Ascending aorta (tissue), 2 donors: ENCODE results near the gene QSOX2. TPM values are rescaled to one million over a fixed set of nuclear protein-coding genes. Genes with fewer than 3 reads are reported as not detected.

Experiments
- DNase-seq, 2 donors: peaks; one replicate each; pipeline ENCODE4 v3.0.0-alpha.2; 2019; ENCODE audit warnings: low spot score in 2 of 2
- H3K27ac ChIP-seq, 2 donors: fragments of 200-600 bp; sonication (generic); one replicate each; pipeline ENCODE4 v1.5.1; 2016 to 2017; ENCODE audit warnings: mild to moderate bottlenecking in 1 of 2
- H3K27me3 ChIP-seq: fragments of 200-600 bp; sonication (generic); one replicate; pipeline ENCODE4 v1.5.1; 2017
- H3K36me3 ChIP-seq, 2 donors: fragments of 200-600 bp; sonication (generic); one replicate each; pipeline ENCODE4 v1.5.1; 2016
- H3K4me1 ChIP-seq, 2 donors: fragments of 200-600 bp; sonication (generic); one replicate each; pipeline ENCODE4 v1.5.1; 2016 to 2017; ENCODE audit warnings: mild to moderate bottlenecking in 1 of 2
- H3K4me3 ChIP-seq, 2 donors: fragments of 200-600 bp; sonication (generic); one replicate each; pipeline ENCODE4 v1.5.1; 2016 to 2017; ENCODE audit warnings: mild to moderate bottlenecking in 1 of 2
- H3K9me3 ChIP-seq, 2 donors: fragments of 200-600 bp; sonication (generic); one replicate each; pipeline ENCODE4 v1.5.1; 2016
- intact Hi-C: fragments of 100-400 bp; cut with DNase I; formaldehyde crosslinking; loops from one replicate; pipeline ENCODE4 v1.15.1; 2023
- total RNA-seq: library from RNA; depleted of rRNA; stranded (reverse); fragments of >200 nt; gene quantifications from one replicate; pipeline ENCODE4 v1.1.0, GENCODE V29; 2016
- TF ChIP-seq, protein P1 (sequence below), 3 experiments: fragments of 200-600 bp in 2 of 3; fragments of 450-650 bp in 1 of 3; sonication (generic) in 2 of 3; IDR thresholded peaks; one replicate each; pipeline ENCODE4 v1.5.1; 2016 to 2019; ENCODE audit warnings: antibody characterized with exemption in 3 of 3, mild to moderate bottlenecking in 1 of 3, moderate library complexity in 1 of 3

QSOX2 gene
- total RNA-seq, 1 donor from 2014 or later: 3.7 TPM

DNA sequence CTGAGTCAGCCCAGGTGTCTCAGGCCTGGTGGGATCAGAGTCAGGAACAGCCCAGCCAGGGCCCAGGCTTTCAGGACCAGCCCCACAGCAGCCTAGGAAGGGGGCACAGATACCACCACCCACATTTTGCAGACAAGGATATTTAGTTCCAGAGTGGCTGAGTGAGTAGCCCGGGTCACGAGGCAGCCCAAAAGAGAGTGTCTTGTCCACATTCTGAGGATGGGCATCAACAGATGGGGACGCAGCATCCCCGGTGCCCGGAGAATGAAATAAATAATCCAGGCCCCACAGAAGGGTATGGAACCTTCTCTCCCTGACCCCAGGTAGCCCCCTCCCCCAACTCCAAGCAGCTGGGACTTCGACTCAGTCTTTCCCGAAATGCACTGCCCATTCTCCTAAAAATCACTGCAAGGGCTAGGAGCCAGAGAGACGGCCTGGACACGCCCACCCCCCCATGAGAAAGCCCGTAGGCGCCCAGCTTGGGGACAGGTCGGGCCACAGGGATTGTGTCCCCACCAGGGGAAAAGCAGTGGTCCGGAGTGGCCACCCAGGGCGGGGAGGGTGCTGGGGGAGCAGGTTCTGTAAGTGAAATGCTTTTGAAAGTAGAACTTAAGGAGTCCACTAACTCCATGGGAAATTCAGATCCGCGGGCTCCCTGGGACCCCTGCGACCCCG is 47.5 kb downstream of the QSOX2 start:
- Histone ChIP-seq H3K9me3 (no peaks in the 10 kb centered on the region), H3K4me1 (no peaks in the 10 kb centered on the region), H3K4me3 (no peak overlapping the region), H3K27ac (no peak overlapping the region), H3K27me3 (peaks cover 45% of the 10 kb centered on the region), H3K36me3 (no peaks in the 10 kb centered on the region)
- TF ChIP-seq, protein P1, sequence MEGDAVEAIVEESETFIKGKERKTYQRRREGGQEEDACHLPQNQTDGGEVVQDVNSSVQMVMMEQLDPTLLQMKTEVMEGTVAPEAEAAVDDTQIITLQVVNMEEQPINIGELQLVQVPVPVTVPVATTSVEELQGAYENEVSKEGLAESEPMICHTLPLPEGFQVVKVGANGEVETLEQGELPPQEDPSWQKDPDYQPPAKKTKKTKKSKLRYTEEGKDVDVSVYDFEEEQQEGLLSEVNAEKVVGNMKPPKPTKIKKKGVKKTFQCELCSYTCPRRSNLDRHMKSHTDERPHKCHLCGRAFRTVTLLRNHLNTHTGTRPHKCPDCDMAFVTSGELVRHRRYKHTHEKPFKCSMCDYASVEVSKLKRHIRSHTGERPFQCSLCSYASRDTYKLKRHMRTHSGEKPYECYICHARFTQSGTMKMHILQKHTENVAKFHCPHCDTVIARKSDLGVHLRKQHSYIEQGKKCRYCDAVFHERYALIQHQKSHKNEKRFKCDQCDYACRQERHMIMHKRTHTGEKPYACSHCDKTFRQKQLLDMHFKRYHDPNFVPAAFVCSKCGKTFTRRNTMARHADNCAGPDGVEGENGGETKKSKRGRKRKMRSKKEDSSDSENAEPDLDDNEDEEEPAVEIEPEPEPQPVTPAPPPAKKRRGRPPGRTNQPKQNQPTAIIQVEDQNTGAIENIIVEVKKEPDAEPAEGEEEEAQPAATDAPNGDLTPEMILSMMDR (IDR thresholded peaks at IDR 0.05): no peak
- intact Hi-C loops: no loop called here
- no peak for DNase-seq

DNA sequence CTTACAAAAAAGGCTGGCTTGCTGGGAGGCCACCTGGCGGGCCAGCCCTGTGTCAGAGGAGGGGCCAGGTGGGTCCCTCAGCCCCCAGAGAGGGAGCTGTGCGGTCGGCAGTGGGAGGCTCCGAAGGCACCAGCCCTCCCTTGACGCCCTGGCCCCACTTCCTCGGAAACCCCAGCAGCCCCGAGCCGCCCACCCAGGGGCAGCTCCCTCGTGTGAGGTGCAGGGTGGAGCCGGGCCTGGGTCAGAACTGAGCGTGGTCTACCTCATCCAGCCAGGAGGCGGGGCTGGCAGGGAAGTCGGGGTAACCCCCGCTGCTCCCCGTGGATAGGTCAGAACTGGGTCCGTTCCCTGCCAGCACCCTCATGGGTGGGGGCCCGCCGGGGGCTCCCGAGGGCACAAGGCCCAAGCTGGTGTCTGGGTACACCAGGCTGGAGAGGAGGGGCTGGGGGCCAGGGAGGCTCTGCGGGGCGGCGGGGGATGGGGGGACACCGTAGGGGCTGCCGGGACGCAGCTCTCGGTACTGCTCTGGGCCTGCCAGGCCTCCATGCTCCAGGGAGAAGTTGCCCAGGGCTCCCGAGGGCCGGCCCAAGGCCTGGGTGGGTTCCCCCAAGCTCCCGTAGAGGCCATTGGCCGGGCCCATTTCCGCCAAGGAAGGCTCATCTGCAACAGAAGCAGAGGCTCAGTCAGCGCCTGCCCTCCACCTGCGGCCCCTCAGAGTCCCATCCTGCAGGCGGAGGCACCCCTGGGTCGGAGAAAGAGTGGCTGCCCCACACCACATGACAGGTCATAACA is 48.3 kb downstream of the QSOX2 start:
- no peak for DNase-seq
- intact Hi-C loops: no loop called here
- TF ChIP-seq, protein P1 (IDR thresholded peaks at IDR 0.05): no peak
- Histone ChIP-seq H3K9me3 (no peaks in the 10 kb centered on the region), H3K27me3 (peaks cover 46% of the 10 kb centered on the region), H3K27ac (no peak overlapping the region), H3K4me1 (no peaks in the 10 kb centered on the region), H3K36me3 (no peaks in the 10 kb centered on the region), H3K4me3 (no peak overlapping the region)

DNA sequence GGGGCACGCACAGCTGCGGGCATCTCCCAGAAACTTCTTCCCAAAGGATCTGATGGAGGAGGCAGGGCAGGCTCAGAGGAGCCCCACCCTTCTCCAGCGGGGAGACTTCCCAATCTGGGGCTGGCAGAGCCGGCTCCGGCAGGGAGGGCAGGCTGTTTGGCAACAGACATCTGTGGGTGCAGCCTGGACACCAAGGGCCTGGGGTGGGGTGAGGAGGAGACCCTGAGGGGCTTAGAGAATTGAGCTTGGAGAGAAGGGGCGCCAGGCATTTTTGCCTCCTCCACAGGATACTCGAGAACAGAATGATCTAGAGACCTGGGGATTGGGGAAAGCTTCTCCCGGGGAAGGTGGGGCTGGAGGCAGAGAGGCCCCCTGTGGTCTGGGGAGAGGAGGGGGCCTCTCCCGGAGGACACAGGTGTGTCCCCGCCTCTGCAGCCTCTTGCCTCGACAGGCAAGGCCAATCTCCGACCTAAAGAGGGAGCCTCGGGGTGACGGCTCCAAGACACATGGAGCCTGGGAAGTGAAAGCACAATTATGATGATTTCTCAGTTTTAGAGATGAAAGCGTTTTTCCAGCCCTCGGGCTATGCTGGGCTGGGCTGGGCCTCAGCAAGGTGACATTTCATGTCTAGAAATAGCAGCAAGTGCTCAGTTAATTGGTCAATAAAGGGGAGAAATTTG is 49.1 kb downstream of the QSOX2 start:
- no peaks in the 10 kb centered on the region for H3K36me3 ChIP-seq
- peaks cover 44% of the 10 kb centered on the region for H3K27me3 ChIP-seq
- intact Hi-C loops: no loop called here
- no peak for DNase-seq
- no peaks in the 10 kb centered on the region for H3K4me1 ChIP-seq
- no peak overlapping the region for H3K4me3 ChIP-seq
- H3K9me3 ChIP-seq: no peaks in the 10 kb centered on the region
- TF ChIP-seq, protein P1 (IDR thresholded peaks at IDR 0.05): no peak
- no peak overlapping the region for H3K27ac ChIP-seq

DNA sequence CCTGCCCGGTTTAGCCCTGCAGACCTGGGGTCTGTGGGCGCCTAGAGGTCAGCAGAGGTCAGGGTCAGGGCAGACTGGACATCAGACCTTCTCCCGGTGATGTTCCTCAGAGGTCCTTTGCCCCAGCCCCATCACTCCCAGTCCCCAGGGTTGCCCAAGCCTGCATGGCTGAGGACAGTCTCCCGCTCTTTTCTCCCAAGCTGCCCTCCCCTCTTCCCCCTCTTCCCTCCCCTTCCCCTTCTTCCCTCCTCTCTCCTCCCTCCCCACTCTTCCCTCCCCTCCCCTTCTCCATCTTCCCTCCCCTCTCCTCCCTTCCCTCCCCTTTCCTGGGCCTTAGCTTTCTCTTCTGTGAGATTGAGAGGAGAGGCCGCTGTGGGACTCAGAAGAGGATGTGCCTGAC is 51.1 kb downstream of the QSOX2 start:
- intact Hi-C loops: no loop called here
- no peaks in the 10 kb centered on the region for H3K36me3 ChIP-seq
- DNase-seq: no peak
- H3K9me3 ChIP-seq: no peaks in the 10 kb centered on the region
- H3K27me3 ChIP-seq: peaks cover 32% of the 10 kb centered on the region
- TF ChIP-seq, protein P1 (IDR thresholded peaks at IDR 0.05): no peak
- H3K4me1 ChIP-seq: no peaks in the 10 kb centered on the region
- no peak overlapping the region for H3K4me3 ChIP-seq
- H3K27ac ChIP-seq: no peak overlapping the region

DNA sequence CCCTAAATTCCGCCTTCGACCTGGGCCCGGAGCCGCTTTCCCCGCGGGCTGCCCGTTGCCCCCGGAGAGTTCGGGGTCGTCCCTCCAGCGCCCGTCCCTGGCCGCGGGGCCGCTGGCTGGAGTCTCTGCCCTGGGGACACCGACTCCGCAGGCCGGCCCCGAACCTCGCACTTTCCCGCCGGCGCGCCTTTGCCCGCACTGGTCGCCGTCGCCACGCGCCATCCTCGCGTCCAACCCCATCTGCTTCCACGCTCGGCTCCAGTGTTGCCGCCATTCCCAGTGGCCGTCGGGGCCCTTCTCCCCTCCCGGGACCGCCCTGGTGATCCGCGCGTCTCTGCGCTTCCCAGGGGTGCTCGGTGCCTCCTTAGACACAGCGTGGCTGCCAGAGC is 51.7 kb downstream of the QSOX2 start:
- H3K36me3 ChIP-seq: no peaks in the 10 kb centered on the region
- peaks cover 32% of the 10 kb centered on the region for H3K27me3 ChIP-seq
- no peak for DNase-seq
- H3K4me3 ChIP-seq: no peak overlapping the region
- TF ChIP-seq, protein P1 (IDR thresholded peaks at IDR 0.05): no peak
- no peaks in the 10 kb centered on the region for H3K9me3 ChIP-seq
- intact Hi-C loops: no loop called here
- no peak overlapping the region for H3K27ac ChIP-seq
- H3K4me1 ChIP-seq: no peaks in the 10 kb centered on the region
